Adrenal gland (tissue), 12 donors: ENCODE data around the gene WSCD2. TPM values are rescaled to one million over a fixed set of nuclear protein-coding genes. Genes with fewer than 3 reads are reported as not detected.

Source experiments
- DNase-seq, 7 donors: peaks; one replicate each; pipeline ENCODE4 v3.0.0-alpha.2; 2019 to 2020
- H3K27ac ChIP-seq, 5 donors: fragments of 200-600 bp; sonication (generic) in 4 of 5; 1 replicate in 3 of 5; 2 replicates in 2 of 5; pipeline versions ENCODE4 v1.5.1 to v1.8.0; 2016 to 2020; ENCODE audit warnings: mild to moderate bottlenecking in 1 of 5
- H3K27me3 ChIP-seq: fragments of 200-600 bp; 2 replicates; pipeline ENCODE4 v1.8.0; 2021
- H3K36me3 ChIP-seq, 2 donors: fragments of 200-600 bp; replicated peaks in 1 of 2; 1 replicate in 1 of 2; 2 replicates in 1 of 2; pipeline versions ENCODE4 v1.5.1 to v1.8.0; 2018 to 2022
- H3K4me1 ChIP-seq, 2 donors: fragments of 200-600 bp; replicated peaks in 1 of 2; 1 replicate in 1 of 2; 2 replicates in 1 of 2; pipeline versions ENCODE4 v1.5.1 to v1.8.0; 2018 to 2021
- H3K4me3 ChIP-seq, 4 donors: fragments of 200-600 bp; sonication (generic) in 3 of 4; one replicate each; pipeline ENCODE4 v1.5.1; 2016 to 2018
- H3K9me3 ChIP-seq, 3 donors: fragments of 200-600 bp; sonication (generic) in 1 of 3; replicated peaks in 1 of 3; 1 replicate in 2 of 3; 2 replicates in 1 of 3; pipeline versions ENCODE4 v1.5.1 to v1.8.0; 2016 to 2021
- CTCF ChIP-seq, 6 experiments: fragments of 450-650 bp in 4 of 6; fragments of 200-600 bp in 2 of 6; sonication (generic) in 1 of 6; IDR thresholded peaks; 1 replicate in 5 of 6; 2 replicates in 1 of 6; pipeline versions ENCODE4 v1.5.1 to v1.8.0; 2016 to 2021; ENCODE audit warnings: antibody characterized with exemption in 6 of 6, mild to moderate bottlenecking in 2 of 6, moderate library complexity in 1 of 6
- POLR2A ChIP-seq, 2 donors: fragments of 450-650 bp; IDR thresholded peaks; one replicate each; pipeline ENCODE4 v1.6.1; 2017; ENCODE audit warnings: antibody characterized with exemption in 2 of 2, mild to moderate bottlenecking in 2 of 2, moderate library complexity in 1 of 2
- WGBS, 4 donors: extraction: QIAGEN DNeasy Blood & Tissue Kit in 2 of 4; methylation state at CpG; one replicate each; pipeline versions ENCODE4 v1.1.5 to v1.1.7; 2013 to 2017; 5-methylcytosine and 5-hydroxymethylcytosine counted together
- intact Hi-C, 2 donors: fragments of 100-400 bp; cut with DNase I; formaldehyde crosslinking; loops; one replicate each; pipeline versions ENCODE4 v1.14.1 to v1.15.0; 2022 to 2023
- polyA plus RNA-seq, 3 donors: library from polyadenylated mRNA; stranded (reverse); fragments of 200-250 nt in 2 of 3; fragments of 350-450 nt in 1 of 3; fragmentation: Illumina TruSeq in 1 of 3; extraction: RNeasy Lipid Tissue Mini Kit (QIAGEN cat#74804) in 1 of 3; gene quantifications; one replicate each; pipeline ENCODE4 v1.2.3, GENCODE V29; 2013 to 2014
- total RNA-seq, 9 donors: library from RNA; depleted of rRNA in 4 of 9; stranded (reverse); fragments of >200 nt in 4 of 9; fragments of 120-200 nt in 1 of 9; fragmentation: NEBNext Ultra II Directional in 1 of 9; extraction: Animal tissue kit (Norgen Biotek cat#: 25700) in 1 of 9; gene quantifications; one replicate each; pipeline versions ENCODE4 v1.1.0 to v1.2.4, GENCODE V29; 2013 to 2023
- donor health status: healthy with polysubstance abuse.
- donor health status: Bipolar disorder and iron deficiency.
- donor health status: DM: yes; HTN: yes; CAD: no.
- donor health status: DM: no; HTN: no; CAD: no.
- donor health status: DM: no; HTN: no; CAD: no.
- donor health status: DM: yes; HTN: yes; CAD: no.

WSCD2 gene
- total and polyA plus RNA-seq, 12 donors = 0.18 to 2.9 (median 0.69) TPM

GRCh38 chr12:108284163-108284562 is 155.1 kb downstream of the WSCD2 start:
- Histone ChIP-seq H3K4me3 (no peak overlapping the region), H3K4me1 (no peaks in the 10 kb centered on the region), H3K36me3 (no peaks in the 10 kb centered on the region), H3K27me3 (peaks cover 5% of the 10 kb centered on the region), H3K9me3 (no peaks in the 10 kb centered on the region), H3K27ac (no peak overlapping the region)
- no peak for DNase-seq
- WGBS, 4 donors = 42 to 64% (median 60%) methylated on average over 5 to 7 of the region's 7 CpGs
- intact Hi-C loops = no loop called here
- TF ChIP-seq POLR2A (IDR thresholded peaks at IDR 0.05) (no peak), CTCF (IDR thresholded peaks at IDR 0.05) (no peak)

GRCh38 chr12:108285016-108285415 is 155.9 kb downstream of the WSCD2 start:
- TF ChIP-seq POLR2A (IDR thresholded peaks at IDR 0.05) (no peak), CTCF (IDR thresholded peaks at IDR 0.05) (no peak)
- H3K4me1 ChIP-seq = no peaks in the 10 kb centered on the region
- intact Hi-C loops = no loop called here
- H3K27ac ChIP-seq = no peak overlapping the region
- no peaks in the 10 kb centered on the region for H3K36me3 ChIP-seq
- peaks cover 5% of the 10 kb centered on the region for H3K27me3 ChIP-seq
- no peak overlapping the region for H3K4me3 ChIP-seq
- 29 to 47% (median 45%) methylated on average over 2 of the region's 2 CpGs for WGBS, 4 donors
- no peak for DNase-seq
- no peaks in the 10 kb centered on the region for H3K9me3 ChIP-seq

- intact Hi-C loops = no loop called here
- Histone ChIP-seq H3K4me3 (no peak overlapping the region), H3K4me1 (no peaks in the 10 kb centered on the region), H3K27ac (no peak overlapping the region), H3K9me3 (no peaks in the 10 kb centered on the region), H3K36me3 (no peaks in the 10 kb centered on the region), H3K27me3 (no peaks in the 10 kb centered on the region)
- 88 to 94% (median 91%) methylated on average over 3 of the region's 3 CpGs for WGBS, 4 donors
- no peak for TF ChIP-seq POLR2A (IDR thresholded peaks at IDR 0.05)
- TF ChIP-seq CTCF (IDR thresholded peaks at IDR 0.05) = no peak
- DNase-seq = no peak
These were observed 158.1 kb downstream of the WSCD2 start for GRCh38 chr12:108287227-108287626.

- Histone ChIP-seq H3K4me1 (no peaks in the 10 kb centered on the region), H3K36me3 (no peaks in the 10 kb centered on the region), H3K27ac (peak overlapping the region in 1 of 5 donors; percentile 36), H3K4me3 (no peak overlapping the region), H3K27me3 (no peaks in the 10 kb centered on the region), H3K9me3 (no peaks in the 10 kb centered on the region)
- intact Hi-C loops = no loop called here
- no peak for DNase-seq
- TF ChIP-seq CTCF (IDR thresholded peaks at IDR 0.05) = no peak
- no peak for TF ChIP-seq POLR2A (IDR thresholded peaks at IDR 0.05)
- 48 to 54% (median 50%) methylated on average over 11 of the region's 11 CpGs for whole genome bisulfite sequencing, 4 donors
These were observed 160.5 kb downstream of the WSCD2 start for GRCh38 chr12:108289350-108290161.
